ENCODE data around the gene SLN. TPM values are rescaled to one million over a fixed set of nuclear protein-coding genes. Genes with fewer than 3 reads are reported as not detected.

SLN gene
- total and polyA plus RNA-seq, 12 donors = 0.33 to 13.0 (median 2.5) TPM; not detected in 6

DNA sequence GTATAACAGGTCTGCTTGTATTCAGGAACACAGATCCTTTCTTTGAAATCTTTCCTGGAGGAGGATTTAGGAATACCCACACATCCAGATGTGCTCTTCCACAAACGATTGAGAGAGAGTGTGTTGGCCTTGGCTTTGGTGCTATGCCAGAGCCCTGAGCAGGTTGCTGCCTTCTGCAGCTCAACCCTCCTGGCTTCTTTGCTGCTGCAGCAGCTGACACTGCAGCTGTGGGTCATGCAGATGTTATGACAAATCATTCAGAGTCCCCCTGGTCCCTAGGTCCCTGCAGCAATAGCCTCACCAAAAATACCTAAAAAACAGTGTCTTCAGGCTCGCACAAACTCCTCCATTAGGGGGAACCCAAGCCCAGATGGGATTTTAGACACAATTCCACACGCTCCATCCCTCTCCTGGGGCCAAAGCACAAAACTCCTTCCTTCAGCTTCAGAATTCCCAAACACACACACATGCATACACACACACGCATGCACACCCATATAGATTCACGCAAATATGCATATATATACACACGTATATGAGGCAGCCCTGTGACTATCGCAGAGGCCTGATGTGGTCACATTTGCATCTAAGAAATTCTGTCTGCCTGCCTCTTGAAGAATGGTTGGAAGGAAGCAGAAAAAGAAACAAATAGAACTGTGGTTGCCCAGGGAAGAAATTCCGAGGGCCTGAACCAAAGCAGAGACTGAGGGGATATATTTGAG is 35.4 kb downstream of the SLN start:
- TF ChIP-seq, protein P1, sequence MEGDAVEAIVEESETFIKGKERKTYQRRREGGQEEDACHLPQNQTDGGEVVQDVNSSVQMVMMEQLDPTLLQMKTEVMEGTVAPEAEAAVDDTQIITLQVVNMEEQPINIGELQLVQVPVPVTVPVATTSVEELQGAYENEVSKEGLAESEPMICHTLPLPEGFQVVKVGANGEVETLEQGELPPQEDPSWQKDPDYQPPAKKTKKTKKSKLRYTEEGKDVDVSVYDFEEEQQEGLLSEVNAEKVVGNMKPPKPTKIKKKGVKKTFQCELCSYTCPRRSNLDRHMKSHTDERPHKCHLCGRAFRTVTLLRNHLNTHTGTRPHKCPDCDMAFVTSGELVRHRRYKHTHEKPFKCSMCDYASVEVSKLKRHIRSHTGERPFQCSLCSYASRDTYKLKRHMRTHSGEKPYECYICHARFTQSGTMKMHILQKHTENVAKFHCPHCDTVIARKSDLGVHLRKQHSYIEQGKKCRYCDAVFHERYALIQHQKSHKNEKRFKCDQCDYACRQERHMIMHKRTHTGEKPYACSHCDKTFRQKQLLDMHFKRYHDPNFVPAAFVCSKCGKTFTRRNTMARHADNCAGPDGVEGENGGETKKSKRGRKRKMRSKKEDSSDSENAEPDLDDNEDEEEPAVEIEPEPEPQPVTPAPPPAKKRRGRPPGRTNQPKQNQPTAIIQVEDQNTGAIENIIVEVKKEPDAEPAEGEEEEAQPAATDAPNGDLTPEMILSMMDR (IDR thresholded peaks at IDR 0.05) = no peak
- no peak for TF ChIP-seq POLR2A (IDR thresholded peaks at IDR 0.05)
- intact Hi-C loops (cut with DNase I) = no loop called here
- Histone ChIP-seq H3K27me3 (peaks cover 3% of the 10 kb centered on the region), H3K36me3 (replicated peaks in 1 of 2) (no peaks in the 10 kb centered on the region), H3K27ac (no peak overlapping the region), H3K4me3 (no peak overlapping the region), H3K4me1 (replicated peaks in 1 of 2) (no peaks in the 10 kb centered on the region), H3K9me3 (replicated peaks in 1 of 3) (no peaks in the 10 kb centered on the region)
- 74 to 77% (median 75%) methylated on average over 8 of the region's 8 CpGs for WGBS, 4 donors
- DNase-seq = no peak

- intact Hi-C loops (cut with DNase I) = no loop called here
Observed at GRCh38 chr11:107675902-107676301, 36.0 kb downstream of the SLN start.

GRCh38 chr11:107669893-107670601 is 41.8 kb downstream of the SLN start:
- Histone ChIP-seq H3K4me3 (no peak overlapping the region), H3K27ac (no peak overlapping the region), H3K9me3 (replicated peaks in 1 of 3) (no peaks in the 10 kb centered on the region), H3K4me1 (replicated peaks in 1 of 2) (no peaks in the 10 kb centered on the region), H3K27me3 (no peaks in the 10 kb centered on the region), H3K36me3 (replicated peaks in 1 of 2) (no peaks in the 10 kb centered on the region)
- WGBS, 4 donors = 66 to 81% (median 74%) methylated on average over 3 to 4 of the region's 4 CpGs
- DNase-seq = no peak
- TF ChIP-seq, protein P1 (IDR thresholded peaks at IDR 0.05) = no peak
- no peak for TF ChIP-seq POLR2A (IDR thresholded peaks at IDR 0.05)
- intact Hi-C loops (cut with DNase I) = no loop called here

More at GRCh38 chr11:107675902-107676301, 36.0 kb downstream of the SLN start:
- TF ChIP-seq, protein P1 (IDR thresholded peaks at IDR 0.05) = no peak
- TF ChIP-seq POLR2A (IDR thresholded peaks at IDR 0.05) = no peak
- no peak for DNase-seq
- no peaks in the 10 kb centered on the region for H3K4me1 ChIP-seq (replicated peaks in 1 of 2)
- no peak overlapping the region for H3K4me3 ChIP-seq
- no peaks in the 10 kb centered on the region for H3K9me3 ChIP-seq (replicated peaks in 1 of 3)
- WGBS, 4 donors = 42 to 85% (median 61%) methylated on average over 2 of the region's 2 CpGs
- H3K36me3 ChIP-seq (replicated peaks in 1 of 2) = no peaks in the 10 kb centered on the region
- H3K27me3 ChIP-seq = no peaks in the 10 kb centered on the region
- H3K27ac ChIP-seq = no peak overlapping the region

GRCh38 chr11:107669191-107669740 is 42.6 kb downstream of the SLN start:
- Histone ChIP-seq H3K36me3 (replicated peaks in 1 of 2) (no peaks in the 10 kb centered on the region), H3K27me3 (no peaks in the 10 kb centered on the region), H3K27ac (no peak overlapping the region), H3K9me3 (replicated peaks in 1 of 3) (no peaks in the 10 kb centered on the region), H3K4me3 (no peak overlapping the region), H3K4me1 (replicated peaks in 1 of 2) (no peaks in the 10 kb centered on the region)
- 80 to 85% (median 82%) methylated on average over 11 of the region's 11 CpGs for WGBS, 4 donors
- intact Hi-C loops (cut with DNase I) = no loop called here
- DNase-seq = no peak
- TF ChIP-seq POLR2A (IDR thresholded peaks at IDR 0.05) = no peak
- TF ChIP-seq, protein P1 (IDR thresholded peaks at IDR 0.05) = no peak
